ENCODE measurements around the gene JAZF1.

DNA sequence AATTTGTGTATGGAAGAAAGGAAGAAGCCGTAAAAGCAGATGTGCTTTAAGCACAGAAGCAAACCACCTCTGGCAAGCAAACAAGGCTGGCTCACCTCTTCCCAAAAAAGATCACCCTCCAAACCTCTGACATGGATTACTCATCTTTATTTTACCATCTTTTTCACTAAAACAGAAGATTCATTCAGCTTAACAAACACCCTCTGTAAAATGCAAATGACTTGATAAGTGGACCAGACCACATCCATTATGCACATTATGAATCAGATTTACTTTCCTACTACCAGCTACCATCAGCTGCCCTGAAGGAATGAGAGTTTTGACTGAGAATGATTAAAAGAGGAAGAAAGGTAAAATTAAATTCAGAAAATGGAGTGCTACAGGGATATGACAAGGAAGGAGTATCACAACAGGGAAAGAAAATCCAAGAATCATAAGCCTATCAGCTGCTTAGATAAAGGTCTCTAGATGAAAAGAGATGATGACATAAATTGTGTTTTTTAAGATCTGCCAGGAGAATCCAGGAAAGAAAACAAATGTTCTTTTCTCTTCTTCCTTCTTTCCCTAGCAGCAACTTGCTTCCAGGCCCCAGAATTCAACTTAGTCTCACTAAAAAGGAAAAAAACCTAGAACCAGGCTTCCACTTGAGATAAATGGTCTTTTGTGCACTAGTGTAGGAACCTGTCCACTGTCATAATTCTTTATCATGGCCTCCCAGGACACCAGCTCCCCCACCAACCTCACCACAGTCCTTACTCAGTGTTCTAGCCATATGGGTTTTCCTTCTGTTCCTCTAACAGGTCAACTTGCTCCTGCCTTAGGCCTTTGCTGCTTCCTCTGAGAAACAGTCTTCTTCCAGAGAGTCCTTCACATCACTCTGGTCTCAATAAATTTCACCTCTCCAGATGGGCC, 47.4 kb downstream of the JAZF1 start:
- no peak for TF ChIP-seq EZH2 (IDR thresholded peaks at IDR 0.05; ENCODE audit: borderline replicate concordance, low read length)
- TF ChIP-seq, protein P1, sequence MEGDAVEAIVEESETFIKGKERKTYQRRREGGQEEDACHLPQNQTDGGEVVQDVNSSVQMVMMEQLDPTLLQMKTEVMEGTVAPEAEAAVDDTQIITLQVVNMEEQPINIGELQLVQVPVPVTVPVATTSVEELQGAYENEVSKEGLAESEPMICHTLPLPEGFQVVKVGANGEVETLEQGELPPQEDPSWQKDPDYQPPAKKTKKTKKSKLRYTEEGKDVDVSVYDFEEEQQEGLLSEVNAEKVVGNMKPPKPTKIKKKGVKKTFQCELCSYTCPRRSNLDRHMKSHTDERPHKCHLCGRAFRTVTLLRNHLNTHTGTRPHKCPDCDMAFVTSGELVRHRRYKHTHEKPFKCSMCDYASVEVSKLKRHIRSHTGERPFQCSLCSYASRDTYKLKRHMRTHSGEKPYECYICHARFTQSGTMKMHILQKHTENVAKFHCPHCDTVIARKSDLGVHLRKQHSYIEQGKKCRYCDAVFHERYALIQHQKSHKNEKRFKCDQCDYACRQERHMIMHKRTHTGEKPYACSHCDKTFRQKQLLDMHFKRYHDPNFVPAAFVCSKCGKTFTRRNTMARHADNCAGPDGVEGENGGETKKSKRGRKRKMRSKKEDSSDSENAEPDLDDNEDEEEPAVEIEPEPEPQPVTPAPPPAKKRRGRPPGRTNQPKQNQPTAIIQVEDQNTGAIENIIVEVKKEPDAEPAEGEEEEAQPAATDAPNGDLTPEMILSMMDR (IDR thresholded peaks at IDR 0.05; ENCODE audit: low read length), result no peak

Measured in OCI-LY1 (cell line).